Stimulated activated CD8-positive, alpha-beta memory T cell treated with anti-CD3 and anti-CD28 coated beads, Interleukin-12 subunit alpha, Interleukin-12 subunit beta, amount 100 ng/mL, for 24 hours (primary cell): ENCODE results near the gene TLL2.

Experiments used
- DNase-seq: peaks from one replicate; pipeline ENCODE4 v3.0.0-alpha.2; 2020; ENCODE audit errors: extremely low read depth

Gene TLL2

GRCh38 chr10:96463562-96463961 is 50.2 kb downstream of the TLL2 start:
- DNase-seq, result no peak

- no peak for DNase-seq
Observed at GRCh38 chr10:96462606-96463151, 51.0 kb downstream of the TLL2 start.

GRCh38 chr10:96460316-96460715 is 53.4 kb downstream of the TLL2 start:
- no peak for DNase-seq

GRCh38 chr10:96457341-96457740 is 56.4 kb downstream of the TLL2 start:
- DNase-seq, result no peak

- no peak for DNase-seq
Observed at GRCh38 chr10:96456296-96456840, 57.4 kb downstream of the TLL2 start.

- no peak for DNase-seq
Observed at GRCh38 chr10:96453856-96454583, 59.7 kb downstream of the TLL2 start.

GRCh38 chr10:96452494-96453153 is 61.1 kb downstream of the TLL2 start:
- DNase-seq, result no peak

- no peak for DNase-seq
Observed at GRCh38 chr10:96450529-96451207, 63.1 kb downstream of the TLL2 start.

GRCh38 chr10:96448558-96448957 is 65.2 kb downstream of the TLL2 start:
- no peak for DNase-seq

GRCh38 chr10:96448021-96448457 is 65.7 kb downstream of the TLL2 start:
- DNase-seq, result no peak

GRCh38 chr10:96446966-96447596 is 66.6 kb downstream of the TLL2 start:
- DNase-seq, result no peak

- DNase-seq, result no peak
Observed at GRCh38 chr10:96441987-96442643, 71.6 kb downstream of the TLL2 start.

GRCh38 chr10:96441322-96441885 is 72.3 kb downstream of the TLL2 start:
- no peak for DNase-seq

- DNase-seq, result no peak
Observed at GRCh38 chr10:96440361-96441292, 73.1 kb downstream of the TLL2 start.

- no peak for DNase-seq
Observed at GRCh38 chr10:96439725-96440124, 74.0 kb downstream of the TLL2 start.

GRCh38 chr10:96436035-96436434 is 77.7 kb downstream of the TLL2 start:
- DNase-seq, result no peak

GRCh38 chr10:96431211-96431970 is 82.3 kb downstream of the TLL2 start:
- DNase-seq, result no peak

GRCh38 chr10:96427291-96427690 is 86.4 kb downstream of the TLL2 start:
- no peak for DNase-seq

GRCh38 chr10:96422525-96422924 is 91.2 kb downstream of the TLL2 start:
- DNase-seq, result no peak
